ENCODE data around the gene DMAC2. TPM values are rescaled to one million over a fixed set of nuclear protein-coding genes. Genes with fewer than 3 reads are reported as not detected.

Gene DMAC2
- polyA plus RNA-seq, 1 of the 3 experiments (the other 2 are of a cell fraction): 71.4 TPM

DNA sequence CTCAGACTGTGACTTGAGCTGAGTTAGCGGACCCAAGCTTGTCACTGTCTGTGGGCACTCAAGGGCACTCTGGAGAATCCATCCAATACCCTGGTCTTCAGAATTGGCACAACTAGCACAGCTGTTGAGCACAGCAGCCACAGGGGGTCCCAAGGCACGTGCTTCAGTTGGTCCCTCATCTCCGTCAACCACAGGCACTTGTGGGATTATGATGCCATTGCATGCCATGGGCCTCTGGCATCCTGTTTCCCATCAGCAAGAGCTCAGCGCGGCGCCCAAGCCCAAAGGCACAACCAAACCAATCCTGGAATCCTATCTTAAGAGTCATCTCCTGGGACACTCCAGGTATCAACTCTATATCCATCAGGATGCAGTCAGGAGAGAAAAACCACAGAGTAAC lies 8.8 kb downstream of the DMAC2 start:
- Histone ChIP-seq H3K27ac (ENCODE audit: low read depth in 2 of 2, low read length in 1 of 2) (no peak overlapping the region), H3F3A (replicated peaks; ENCODE audit: insufficient read depth) (peaks cover 6% of the 10 kb centered on the region), H3K36me3 (replicated peaks in 1 of 2; ENCODE audit: control insufficient read depth in 1 of 2, insufficient read depth in 2 of 2, low read length in 1 of 2) (peaks cover 4 to 9% of the 10 kb centered on the region in 2 experiments), H3K79me2 (ENCODE audit: insufficient read depth) (no peaks in the 10 kb centered on the region), H3K9ac (no peak overlapping the region), H3K9me3 (no peaks in the 10 kb centered on the region), H4K20me1 (ENCODE audit: insufficient read depth) (no peaks in the 10 kb centered on the region), H3K9me2 (no peaks in the 10 kb centered on the region), H2AFZ (ENCODE audit: low read depth) (no peak overlapping the region), H3K4me2 (no peak overlapping the region), H3K27me3 (ENCODE audit: insufficient read depth) (no peaks in the 10 kb centered on the region), H3K4me1 (ENCODE audit: control insufficient read depth in 1 of 2, insufficient read depth in 2 of 2, low read depth in 1 of 2, low read length in 1 of 2) (peaks cover 0 to 7% of the 10 kb centered on the region in 2 experiments; a peak in 1 of 4 replicates), H3K4me3 (ENCODE audit: low read depth in 2 of 2, low read length in 1 of 2) (no peak overlapping the region)
- no peak for DNase-seq
- ChIA-PET CTCF (interaction anchor here (1.0 to 1.8 kb wide), 4 partner anchors 8 to 111 kb away, joined by 3 to 8 read pairs (median 3); partner anchors contain the start of gene DMAC2), POLR2A (no interaction called here)
- TF ChIP-seq FOXJ3 (CRISPR knock-in tag; IDR thresholded peaks at IDR 0.05): no peak
- TF ChIP-seq, protein P1, sequence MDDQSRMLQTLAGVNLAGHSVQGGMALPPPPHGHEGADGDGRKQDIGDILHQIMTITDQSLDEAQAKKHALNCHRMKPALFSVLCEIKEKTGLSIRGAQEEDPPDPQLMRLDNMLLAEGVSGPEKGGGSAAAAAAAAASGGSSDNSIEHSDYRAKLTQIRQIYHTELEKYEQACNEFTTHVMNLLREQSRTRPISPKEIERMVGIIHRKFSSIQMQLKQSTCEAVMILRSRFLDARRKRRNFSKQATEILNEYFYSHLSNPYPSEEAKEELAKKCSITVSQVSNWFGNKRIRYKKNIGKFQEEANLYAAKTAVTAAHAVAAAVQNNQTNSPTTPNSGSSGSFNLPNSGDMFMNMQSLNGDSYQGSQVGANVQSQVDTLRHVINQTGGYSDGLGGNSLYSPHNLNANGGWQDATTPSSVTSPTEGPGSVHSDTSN (IDR thresholded peaks at IDR 0.05): no peak
- TF ChIP-seq, protein P2, sequence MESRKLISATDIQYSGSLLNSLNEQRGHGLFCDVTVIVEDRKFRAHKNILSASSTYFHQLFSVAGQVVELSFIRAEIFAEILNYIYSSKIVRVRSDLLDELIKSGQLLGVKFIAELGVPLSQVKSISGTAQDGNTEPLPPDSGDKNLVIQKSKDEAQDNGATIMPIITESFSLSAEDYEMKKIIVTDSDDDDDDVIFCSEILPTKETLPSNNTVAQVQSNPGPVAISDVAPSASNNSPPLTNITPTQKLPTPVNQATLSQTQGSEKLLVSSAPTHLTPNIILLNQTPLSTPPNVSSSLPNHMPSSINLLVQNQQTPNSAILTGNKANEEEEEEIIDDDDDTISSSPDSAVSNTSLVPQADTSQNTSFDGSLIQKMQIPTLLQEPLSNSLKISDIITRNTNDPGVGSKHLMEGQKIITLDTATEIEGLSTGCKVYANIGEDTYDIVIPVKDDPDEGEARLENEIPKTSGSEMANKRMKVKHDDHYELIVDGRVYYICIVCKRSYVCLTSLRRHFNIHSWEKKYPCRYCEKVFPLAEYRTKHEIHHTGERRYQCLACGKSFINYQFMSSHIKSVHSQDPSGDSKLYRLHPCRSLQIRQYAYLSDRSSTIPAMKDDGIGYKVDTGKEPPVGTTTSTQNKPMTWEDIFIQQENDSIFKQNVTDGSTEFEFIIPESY (IDR thresholded peaks at IDR 0.05; ENCODE audit: borderline replicate concordance, low read depth): no peak
- TF ChIP-seq YY1 (IDR thresholded peaks at IDR 0.05; ENCODE audit: low read depth): no peak
- TF ChIP-seq MAX (IDR thresholded peaks at IDR 0.05; ENCODE audit: low read depth): no peak
- WGBS (ENCODE audit: low lambda C conversion rate): 100% methylated on average over 3 of the region's 6 CpGs

DNA sequence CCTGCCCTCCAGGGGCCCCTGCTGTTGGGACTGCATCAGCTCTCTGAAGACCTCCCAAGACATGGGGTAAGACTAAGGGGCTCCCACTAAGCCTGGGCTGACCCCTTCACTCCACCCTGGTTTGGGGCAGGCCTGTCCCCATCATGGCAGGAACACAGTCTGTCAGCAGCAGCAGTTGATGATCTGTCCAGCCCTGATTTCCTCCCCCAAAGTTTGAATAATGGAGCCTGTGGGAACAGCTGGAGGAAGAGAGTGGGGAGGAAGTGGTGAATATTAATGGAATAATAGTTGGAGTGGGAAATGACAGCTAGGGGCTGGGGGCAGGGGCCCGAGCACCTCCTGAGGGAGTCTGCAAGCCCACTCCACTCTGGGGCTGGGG lies 11.2 kb downstream of the DMAC2 start:
- Histone ChIP-seq H3K9ac (no peak overlapping the region), H3K27ac (ENCODE audit: low read depth in 2 of 2, low read length in 1 of 2) (no peak overlapping the region; a peak in 1 of 4 replicates), H3K4me1 (ENCODE audit: control insufficient read depth in 1 of 2, insufficient read depth in 2 of 2, low read depth in 1 of 2, low read length in 1 of 2) (peaks cover 0 to 7% of the 10 kb centered on the region in 2 experiments; a peak in 1 of 4 replicates), H3K9me3 (no peaks in the 10 kb centered on the region), H3F3A (replicated peaks; ENCODE audit: insufficient read depth) (peaks cover 6% of the 10 kb centered on the region), H3K27me3 (ENCODE audit: insufficient read depth) (no peaks in the 10 kb centered on the region), H3K4me3 (ENCODE audit: low read depth in 2 of 2, low read length in 1 of 2) (no peak overlapping the region), H4K20me1 (ENCODE audit: insufficient read depth) (no peaks in the 10 kb centered on the region), H3K79me2 (ENCODE audit: insufficient read depth) (no peaks in the 10 kb centered on the region), H3K36me3 (replicated peaks in 1 of 2; ENCODE audit: control insufficient read depth in 1 of 2, insufficient read depth in 2 of 2, low read length in 1 of 2) (peaks cover 0 to 19% of the 10 kb centered on the region in 2 experiments), H2AFZ (ENCODE audit: low read depth) (no peak overlapping the region), H3K4me2 (no peak overlapping the region), H3K9me2 (no peaks in the 10 kb centered on the region)
- POLR2A ChIA-PET: interaction anchor here (0.7 to 1.5 kb wide), 2 partner anchors 11 to 65 kb away, joined by 3 to 7 read pairs; partner anchors contain the start of gene DMAC2
- TF ChIP-seq IRF3 (IDR thresholded peaks at IDR 0.05; ENCODE audit: low read depth, low read length) (no peak), MAX (IDR thresholded peaks at IDR 0.05; ENCODE audit: low read depth) (no peak), MEF2A (IDR thresholded peaks at IDR 0.05; ENCODE audit: borderline replicate concordance, low read depth) (no peak), JUND (IDR thresholded peaks at IDR 0.05) (no peak), EZH2phosphoT487 (IDR thresholded peaks at IDR 0.05; ENCODE audit: borderline replicate concordance, low read depth) (no peak), EP300 (IDR thresholded peaks at IDR 0.05; ENCODE audit: borderline replicate concordance in 1 of 2, low read depth in 1 of 2, low read length in 1 of 2) (no peak), RFX5 (IDR thresholded peaks at IDR 0.05; ENCODE audit: low read length) (no peak), SIN3A (IDR thresholded peaks at IDR 0.05; ENCODE audit: borderline replicate concordance, low read depth, low read length) (no peak)
- TF ChIP-seq, protein P2 (IDR thresholded peaks at IDR 0.05; ENCODE audit: borderline replicate concordance, low read depth): no peak
- DNase-seq: no peak
- CTCF ChIA-PET: interaction anchor here (1.0 to 1.7 kb wide), 3 partner anchors 9 to 120 kb away, joined by 3 to 9 read pairs (median 3); no protein-coding TSS in a partner anchor
- WGBS (ENCODE audit: low lambda C conversion rate): 91% methylated on average over 1 of the region's 1 CpG
